Keratinocyte (primary cell): ENCODE measurements around the gene DEGS2. TPM values are rescaled to one million over a fixed set of nuclear protein-coding genes. Genes with fewer than 3 reads are reported as not detected.
"Not testable (repeated sequence)": the region's sequence is repeated elsewhere in the genome, so short reads cannot be mapped to it uniquely, and the experiment has no call there.

Experiments
- DNase-seq: peaks from one replicate; pipeline ENCODE4 v3.0.0-alpha.2; 2011; ENCODE audit warnings: low read depth, missing footprints, low spot score
- FAIRE-seq: peaks from 2 replicates; lab custom pipeline; 2011; peaks lifted over from hg19 to GRCh38; lab: Jason Lieb, UNC
- H2AFZ ChIP-seq: 2 replicates; pipeline ENCODE4 v1.6.0; 2012; ENCODE audit warnings: low read length, control low read depth, inconsistent platforms; ENCODE audit not compliant: control insufficient read depth
- H3K27ac ChIP-seq: 2 replicates; pipeline ENCODE4 v1.5.1; 2011; ENCODE audit warnings: low read length; ENCODE audit not compliant: control insufficient read depth, insufficient read depth
- H3K27me3 ChIP-seq: 3 replicates; pipeline ENCODE4 v1.6.0; 2011; ENCODE audit warnings: low read length; ENCODE audit not compliant: control insufficient read depth, insufficient read depth; ENCODE audit errors: extremely low read depth
- H3K36me3 ChIP-seq, 2 experiments: 2 replicates in 1 of 2; 3 replicates in 1 of 2; pipeline ENCODE4 v1.5.1; 2011; ENCODE audit warnings: low read length in 2 of 2, mild to moderate bottlenecking in 1 of 2; ENCODE audit not compliant: control insufficient read depth in 2 of 2, insufficient read depth in 2 of 2; ENCODE audit errors: extremely low read depth in 1 of 2
- H3K4me1 ChIP-seq: 3 replicates; pipeline ENCODE4 v1.5.1; 2011; ENCODE audit warnings: low read length; ENCODE audit not compliant: control insufficient read depth, insufficient read depth; ENCODE audit errors: extremely low read depth
- H3K4me2 ChIP-seq: 3 replicates; pipeline ENCODE4 v1.6.0; 2011; ENCODE audit warnings: low read depth, low read length; ENCODE audit not compliant: control insufficient read depth, insufficient read depth; ENCODE audit errors: extremely low read depth
- H3K4me3 ChIP-seq, 3 experiments: fragments of 200-600 bp in 1 of 3; sonication (generic) in 1 of 3; 2 replicates in 2 of 3; 3 replicates in 1 of 3; pipeline ENCODE4 v1.5.1; 2011 to 2016; ENCODE audit warnings: low read length in 3 of 3, mild to moderate bottlenecking in 3 of 3, control low read depth in 2 of 3, inconsistent platforms in 1 of 3, low read depth in 1 of 3, mixed read lengths in 1 of 3, mixed run types in 1 of 3, moderate library complexity in 1 of 3; ENCODE audit not compliant: control insufficient read depth in 2 of 3, insufficient read depth in 2 of 3; ENCODE audit errors: extremely low read depth in 1 of 3
- H3K79me2 ChIP-seq: 2 replicates; pipeline ENCODE4 v1.6.0; 2012; ENCODE audit warnings: low read length; ENCODE audit not compliant: control insufficient read depth, insufficient read depth
- H3K9ac ChIP-seq: 3 replicates; pipeline ENCODE4 v1.6.0; 2011; ENCODE audit warnings: low read length; ENCODE audit not compliant: control insufficient read depth, insufficient read depth; ENCODE audit errors: extremely low read depth
- H3K9me1 ChIP-seq: 3 replicates; pipeline ENCODE4 v1.6.0; 2011; ENCODE audit warnings: low read length; ENCODE audit not compliant: control insufficient read depth, insufficient read depth; ENCODE audit errors: extremely low read depth
- H3K9me3 ChIP-seq: 2 replicates; pipeline ENCODE4 v1.5.1; 2012; ENCODE audit warnings: low read depth, low read length; ENCODE audit not compliant: control insufficient read depth
- H4K20me1 ChIP-seq: 3 replicates; pipeline ENCODE4 v1.6.0; 2011; ENCODE audit warnings: low read length; ENCODE audit not compliant: control insufficient read depth, insufficient read depth; ENCODE audit errors: extremely low read depth
- EZH2 ChIP-seq: IDR thresholded peaks from one replicate; pipeline ENCODE4 v1.6.1; 2012; ENCODE audit warnings: inconsistent platforms, mild to moderate bottlenecking, low read length, moderate library complexity
- dilution Hi-C: fragments of 300-500 bp; cut with MboI; formaldehyde crosslinking; loops from one replicate; pipeline ENCODE4 v1.7.0; 2020; ENCODE audit warnings: low sequenced_read_pairs; ENCODE audit not compliant: extremely low pct_ligation_motif_present
- polyA plus RNA-seq, 5 experiments: library from polyadenylated mRNA; depleted of rRNA in 3 of 5; stranded (reverse) in 3 of 5; stranded (forward) in 1 of 5; unstranded in 1 of 5; fragments of >200 nt; gene quantifications; 1 replicate in 1 of 5; 2 replicates in 3 of 5; 3 replicates in 1 of 5; pipeline versions ENCODE4 v1.2.1 to v1.2.3, GENCODE V29; 2011 to 2012; ENCODE audit warnings: missing spikeins in 2 of 5, low read depth in 1 of 5, low replicate concordance in 1 of 5
- TF ChIP-seq, protein P1 (sequence below), 3 experiments: IDR thresholded peaks in 1 of 3; conservative IDR thresholded peaks in 1 of 3; optimal IDR thresholded peaks in 1 of 3; 2 replicates in 2 of 3; 3 replicates in 1 of 3; pipeline versions ENCODE3 to v1.5.1; 2011; ENCODE audit warnings: low read length in 3 of 3, mild to moderate bottlenecking in 3 of 3, moderate library complexity in 2 of 3, control low read depth in 1 of 3, inconsistent platforms in 1 of 3; ENCODE audit not compliant: insufficient read depth in 2 of 3; ENCODE audit errors: extremely low read depth in 1 of 3

DEGS2 gene
- polyA plus RNA-seq, 1 donor (not counting 4 experiments of a cell fraction or from before 2014, with no cell fraction given), result 0.46 TPM

DNA sequence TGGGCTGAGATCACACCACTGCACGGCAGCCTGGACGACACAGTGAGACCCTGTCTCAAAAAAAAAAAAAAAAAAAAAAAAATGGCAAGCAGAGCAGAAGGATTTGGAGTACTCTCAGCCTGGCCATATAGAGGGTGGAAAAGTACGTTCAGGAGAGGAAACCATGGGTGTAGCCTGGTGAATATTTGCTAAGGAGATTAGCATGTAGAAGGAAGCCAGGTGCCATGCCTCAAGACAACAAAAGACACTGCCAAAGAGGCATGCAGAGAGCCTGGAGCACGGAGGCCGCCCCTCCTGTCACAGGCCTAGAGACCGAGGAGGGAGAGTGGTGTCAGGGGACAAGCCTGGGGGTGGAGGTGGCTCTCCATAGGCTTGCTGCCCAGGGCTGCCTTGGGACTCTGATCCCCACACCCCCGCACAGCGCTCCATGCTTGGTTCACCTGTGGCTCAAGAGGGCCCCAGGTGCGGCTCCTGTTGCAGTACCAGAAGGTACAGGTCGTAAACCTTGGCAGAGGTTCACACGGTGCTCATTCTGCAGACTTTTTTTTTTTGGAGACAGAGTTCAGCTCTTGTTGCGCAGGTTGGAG, 27.9 kb upstream of the DEGS2 start:
- Histone ChIP-seq H3K79me2 (no peaks in the 10 kb centered on the region), H3K4me3 (no peak overlapping the region), H3K27me3 (no peaks in the 10 kb centered on the region), H3K9ac (no peak overlapping the region), H3K9me1 (no peaks in the 10 kb centered on the region), H3K4me2 (no peak overlapping the region), H3K9me3 (no peaks in the 10 kb centered on the region), H2AFZ (no peak overlapping the region), H3K36me3 (no peaks in the 10 kb centered on the region), H3K27ac (no peak overlapping the region), H3K4me1 (peaks cover 3% of the 10 kb centered on the region), H4K20me1 (no peaks in the 10 kb centered on the region)
- TF ChIP-seq EZH2, result no peak
- TF ChIP-seq, protein P1, sequence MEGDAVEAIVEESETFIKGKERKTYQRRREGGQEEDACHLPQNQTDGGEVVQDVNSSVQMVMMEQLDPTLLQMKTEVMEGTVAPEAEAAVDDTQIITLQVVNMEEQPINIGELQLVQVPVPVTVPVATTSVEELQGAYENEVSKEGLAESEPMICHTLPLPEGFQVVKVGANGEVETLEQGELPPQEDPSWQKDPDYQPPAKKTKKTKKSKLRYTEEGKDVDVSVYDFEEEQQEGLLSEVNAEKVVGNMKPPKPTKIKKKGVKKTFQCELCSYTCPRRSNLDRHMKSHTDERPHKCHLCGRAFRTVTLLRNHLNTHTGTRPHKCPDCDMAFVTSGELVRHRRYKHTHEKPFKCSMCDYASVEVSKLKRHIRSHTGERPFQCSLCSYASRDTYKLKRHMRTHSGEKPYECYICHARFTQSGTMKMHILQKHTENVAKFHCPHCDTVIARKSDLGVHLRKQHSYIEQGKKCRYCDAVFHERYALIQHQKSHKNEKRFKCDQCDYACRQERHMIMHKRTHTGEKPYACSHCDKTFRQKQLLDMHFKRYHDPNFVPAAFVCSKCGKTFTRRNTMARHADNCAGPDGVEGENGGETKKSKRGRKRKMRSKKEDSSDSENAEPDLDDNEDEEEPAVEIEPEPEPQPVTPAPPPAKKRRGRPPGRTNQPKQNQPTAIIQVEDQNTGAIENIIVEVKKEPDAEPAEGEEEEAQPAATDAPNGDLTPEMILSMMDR (optimal IDR thresholded peaks at IDR 0.05 in 1 of 3, IDR thresholded peaks at IDR 0.05 in 1 of 3, conservative IDR thresholded peaks at IDR 0.05 in 1 of 3; ENCODE audit: extremely low read depth in 1 of 3, insufficient read depth in 2 of 3, low read length in 3 of 3), result no peak
- dilution Hi-C loops, result no loop called here
- no peak for DNase-seq
- no peak for FAIRE-seq

DNA sequence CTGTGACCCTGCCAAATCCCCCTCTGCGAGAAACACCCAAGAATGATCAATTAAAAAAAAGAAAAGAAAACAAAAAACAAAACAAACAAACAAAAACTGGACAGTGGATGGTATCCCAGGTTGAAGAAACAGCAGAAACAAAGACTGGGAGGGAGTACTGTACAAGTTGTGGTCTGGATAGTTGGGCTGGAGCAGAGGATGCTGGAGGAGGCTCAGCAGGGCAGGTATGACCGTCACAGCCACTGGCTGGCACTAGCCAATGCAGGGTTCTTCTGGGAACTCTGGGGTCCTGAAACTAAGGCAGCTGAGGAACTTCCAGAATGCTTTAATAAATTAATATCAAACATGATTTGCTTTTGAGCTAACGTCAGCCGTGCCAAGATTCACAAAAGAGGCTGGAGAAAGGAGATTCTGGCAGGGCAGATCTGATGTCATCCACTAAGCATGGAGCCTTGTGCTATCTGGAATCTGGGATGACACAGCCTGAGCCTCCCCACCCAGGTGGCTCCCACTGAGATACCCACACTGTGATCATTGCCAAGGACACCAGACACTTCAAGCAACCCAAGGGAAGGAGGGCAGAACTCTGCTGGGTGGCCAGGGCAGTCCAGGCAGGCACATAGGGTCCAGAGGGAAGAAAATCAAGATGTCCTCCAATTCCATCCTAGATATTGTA, 22.6 kb upstream of the DEGS2 start:
- DNase-seq, H3K79me2 ChIP-seq, H3K9me1 ChIP-seq, H3K4me2 ChIP-seq, H3K4me1 ChIP-seq, H4K20me1 ChIP-seq, H3K27me3 ChIP-seq, H3K27ac ChIP-seq, H3K9me3 ChIP-seq, H3K36me3 ChIP-seq, dilution Hi-C loops, FAIRE-seq, H2AFZ ChIP-seq, H3K9ac ChIP-seq, H3K4me3 ChIP-seq: not testable (repeated sequence)

DNA sequence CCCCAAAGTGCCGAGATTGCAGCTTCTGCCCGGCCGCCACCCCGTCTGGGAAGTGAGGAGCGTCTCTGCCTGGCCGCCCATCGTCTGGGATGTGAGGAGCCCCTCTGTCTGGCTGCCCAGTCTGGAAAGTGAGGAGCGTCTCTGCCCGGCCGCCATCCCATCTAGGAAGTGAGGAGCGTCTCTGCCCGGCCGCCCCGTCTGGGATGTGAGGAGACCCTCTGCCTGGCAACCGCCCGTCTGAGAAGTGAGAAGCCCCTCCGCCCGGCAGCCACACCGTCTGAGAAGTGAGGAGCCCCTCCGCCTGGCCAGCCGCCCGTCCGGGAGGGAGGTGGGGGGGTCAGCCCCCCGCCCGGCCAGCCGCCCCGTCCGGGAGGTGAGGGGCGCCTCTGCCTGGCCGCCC, 21.2 kb upstream of the DEGS2 start:
- H3K4me1 ChIP-seq, dilution Hi-C loops, FAIRE-seq, H3K36me3 ChIP-seq, H3K27ac ChIP-seq, H3K27me3 ChIP-seq, H3K9ac ChIP-seq, H4K20me1 ChIP-seq, H3K79me2 ChIP-seq, H2AFZ ChIP-seq, H3K4me3 ChIP-seq, H3K4me2 ChIP-seq, DNase-seq, H3K9me1 ChIP-seq, H3K9me3 ChIP-seq: not testable (repeated sequence)
